ENCODE results near the gene CNOT1.

- TF ChIP-seq, protein P1, sequence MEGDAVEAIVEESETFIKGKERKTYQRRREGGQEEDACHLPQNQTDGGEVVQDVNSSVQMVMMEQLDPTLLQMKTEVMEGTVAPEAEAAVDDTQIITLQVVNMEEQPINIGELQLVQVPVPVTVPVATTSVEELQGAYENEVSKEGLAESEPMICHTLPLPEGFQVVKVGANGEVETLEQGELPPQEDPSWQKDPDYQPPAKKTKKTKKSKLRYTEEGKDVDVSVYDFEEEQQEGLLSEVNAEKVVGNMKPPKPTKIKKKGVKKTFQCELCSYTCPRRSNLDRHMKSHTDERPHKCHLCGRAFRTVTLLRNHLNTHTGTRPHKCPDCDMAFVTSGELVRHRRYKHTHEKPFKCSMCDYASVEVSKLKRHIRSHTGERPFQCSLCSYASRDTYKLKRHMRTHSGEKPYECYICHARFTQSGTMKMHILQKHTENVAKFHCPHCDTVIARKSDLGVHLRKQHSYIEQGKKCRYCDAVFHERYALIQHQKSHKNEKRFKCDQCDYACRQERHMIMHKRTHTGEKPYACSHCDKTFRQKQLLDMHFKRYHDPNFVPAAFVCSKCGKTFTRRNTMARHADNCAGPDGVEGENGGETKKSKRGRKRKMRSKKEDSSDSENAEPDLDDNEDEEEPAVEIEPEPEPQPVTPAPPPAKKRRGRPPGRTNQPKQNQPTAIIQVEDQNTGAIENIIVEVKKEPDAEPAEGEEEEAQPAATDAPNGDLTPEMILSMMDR (IDR thresholded peaks at IDR 0.05) = no peak
- no peak for TF ChIP-seq POLR2A (IDR thresholded peaks at IDR 0.05)
Observed at GRCh38 chr16:58543685-58544084, 85.9 kb downstream of the CNOT1 start.
